MCF 10A (cell line): ENCODE data around the gene MOGAT3. TPM values are rescaled to one million over a fixed set of nuclear protein-coding genes. Genes with fewer than 3 reads are reported as not detected.
A peak's percentile ranks its signal among the peaks of the same experiment; 100 is the strongest.

Experiments used
- BruUV-seq: library from RNA; stranded (reverse); fragments of 400-500 nt; replicated peaks from 2 replicates; lab custom pipeline; 2021; lab: Mats Ljungman, UMichigan
- CTCF ChIA-PET: fragments of 300-600 bp; sonication (Branson Sonifier 250); formaldehyde crosslinking; extraction: SDS; loops from one replicate; lab custom pipeline; 2021; ENCODE audit warnings: antibody characterized with exemption, inconsistent platforms; lab: Yijun Ruan, JAX
- POLR2A ChIA-PET: fragments of 300-600, 350-650 bp; sonication (Branson Sonifier 250); formaldehyde crosslinking; extraction: SDS; loops from one replicate; lab custom pipeline; 2020; ENCODE audit warnings: antibody characterized with exemption, inconsistent platforms; lab: Yijun Ruan, JAX
- DNase-seq: peaks from one replicate; pipeline ENCODE4 v3.0.0-alpha.2; 2018; ENCODE audit not compliant: unreplicated experiment
- H3K27ac Mint-ChIP-seq: one replicate; pipeline ENCODE4 v1.8.0; 2022; ENCODE audit warnings: mild to moderate bottlenecking, low read depth, mixed read lengths; ENCODE audit not compliant: unreplicated experiment
- H3K27me3 Mint-ChIP-seq: one replicate; pipeline ENCODE4 v1.8.0; 2022; ENCODE audit warnings: mixed read lengths; ENCODE audit not compliant: insufficient read depth, unreplicated experiment
- H3K36me3 Mint-ChIP-seq: one replicate; pipeline ENCODE4 v1.8.0; 2022; ENCODE audit warnings: mild to moderate bottlenecking, moderate library complexity, mixed read lengths; ENCODE audit not compliant: insufficient read depth, unreplicated experiment
- H3K4me1 Mint-ChIP-seq: one replicate; pipeline ENCODE4 v1.8.0; 2022; ENCODE audit warnings: mixed read lengths; ENCODE audit not compliant: insufficient read depth, unreplicated experiment
- H3K4me3 Mint-ChIP-seq: one replicate; pipeline ENCODE4 v1.8.0; 2022; ENCODE audit warnings: mild to moderate bottlenecking, moderate library complexity, mixed read lengths; ENCODE audit not compliant: unreplicated experiment
- H3K9me3 Mint-ChIP-seq: one replicate; pipeline ENCODE4 v1.8.0; 2022; ENCODE audit warnings: mixed read lengths; ENCODE audit not compliant: unreplicated experiment
- intact Hi-C: fragments of 100-400 bp; cut with micrococcal nuclease; formaldehyde crosslinking; loops from 2 replicates; pipeline ENCODE4 v1.14.1; 2022
- total RNA-seq: library from RNA; stranded (reverse); gene quantifications from 2 replicates; pipeline ENCODE4 v1.2.3, GENCODE V29; 2022
- TF ChIP-seq, protein P1 (sequence below): fragments of 200-600 bp; IDR thresholded peaks from one replicate; pipeline ENCODE4 v1.8.0; 2022; ENCODE audit warnings: antibody characterized with exemption, mild to moderate bottlenecking; ENCODE audit not compliant: unreplicated experiment

The MOGAT3 gene
- total RNA-seq, 1 experiment from 2014 or later, result not detected

GRCh38 chr7:101241015-101241363 lies 40.2 kb upstream of the MOGAT3 start:
- no peak overlapping the region for H3K4me3 Mint-ChIP-seq
- BruUV-seq, result no TSS peak
- CTCF ChIA-PET, result interaction anchor here (0.9 to 1.1 kb wide), 2 partner anchors 23 to 42 kb away, joined by 3 to 4 read pairs; partner anchors contain the start of genes PLOD3 and ZNHIT1
- TF ChIP-seq, protein P1, sequence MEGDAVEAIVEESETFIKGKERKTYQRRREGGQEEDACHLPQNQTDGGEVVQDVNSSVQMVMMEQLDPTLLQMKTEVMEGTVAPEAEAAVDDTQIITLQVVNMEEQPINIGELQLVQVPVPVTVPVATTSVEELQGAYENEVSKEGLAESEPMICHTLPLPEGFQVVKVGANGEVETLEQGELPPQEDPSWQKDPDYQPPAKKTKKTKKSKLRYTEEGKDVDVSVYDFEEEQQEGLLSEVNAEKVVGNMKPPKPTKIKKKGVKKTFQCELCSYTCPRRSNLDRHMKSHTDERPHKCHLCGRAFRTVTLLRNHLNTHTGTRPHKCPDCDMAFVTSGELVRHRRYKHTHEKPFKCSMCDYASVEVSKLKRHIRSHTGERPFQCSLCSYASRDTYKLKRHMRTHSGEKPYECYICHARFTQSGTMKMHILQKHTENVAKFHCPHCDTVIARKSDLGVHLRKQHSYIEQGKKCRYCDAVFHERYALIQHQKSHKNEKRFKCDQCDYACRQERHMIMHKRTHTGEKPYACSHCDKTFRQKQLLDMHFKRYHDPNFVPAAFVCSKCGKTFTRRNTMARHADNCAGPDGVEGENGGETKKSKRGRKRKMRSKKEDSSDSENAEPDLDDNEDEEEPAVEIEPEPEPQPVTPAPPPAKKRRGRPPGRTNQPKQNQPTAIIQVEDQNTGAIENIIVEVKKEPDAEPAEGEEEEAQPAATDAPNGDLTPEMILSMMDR, result no peak
- peaks cover 31% of the 10 kb centered on the region for H3K36me3 Mint-ChIP-seq
- no peak for DNase-seq
- no peaks in the 10 kb centered on the region for H3K27me3 Mint-ChIP-seq
- intact Hi-C loops, result loop anchor here (5.0 kb wide), 1 partner anchor 41 kb away; no protein-coding TSS in a partner anchor
- POLR2A ChIA-PET, result interaction anchor here (0.6 to 1.5 kb wide), 5 partner anchors 11 to 115 kb away, joined by 3 to 5 read pairs (median 4); partner anchors contain the start of genes PLOD3 and ZNHIT1
- peak overlapping the region; percentile 54 for H3K27ac Mint-ChIP-seq
- no peaks in the 10 kb centered on the region for H3K4me1 Mint-ChIP-seq
- no peaks in the 10 kb centered on the region for H3K9me3 Mint-ChIP-seq

GRCh38 chr7:101240226-101241014 lies 39.6 kb upstream of the MOGAT3 start:
- Mint-ChIP-seq H3K27ac (peak overlapping the region; percentile 54), H3K9me3 (no peaks in the 10 kb centered on the region), H3K36me3 (peaks cover 30% of the 10 kb centered on the region), H3K4me3 (no peak overlapping the region), H3K27me3 (no peaks in the 10 kb centered on the region), H3K4me1 (no peaks in the 10 kb centered on the region)
- BruUV-seq, result no TSS peak
- DNase-seq, result no peak
- CTCF ChIA-PET, result interaction anchor here (0.9 to 1.1 kb wide), 2 partner anchors 23 to 42 kb away, joined by 3 to 4 read pairs; partner anchors contain the start of genes PLOD3 and ZNHIT1
- intact Hi-C loops, result loop anchor here (5.0 kb wide), 1 partner anchor 42 kb away; no protein-coding TSS in a partner anchor
- TF ChIP-seq, protein P1, result no peak
- POLR2A ChIA-PET, result interaction anchor here (1.1 kb wide), 1 partner anchor 23 kb away, joined by 5 read pairs; the partner anchor contains the start of genes PLOD3 and ZNHIT1

GRCh38 chr7:101239951-101240220 lies 39.0 kb upstream of the MOGAT3 start:
- POLR2A ChIA-PET, result no interaction called here
- H3K27ac Mint-ChIP-seq, result no peak overlapping the region
- CTCF ChIA-PET, result no interaction called here

More at GRCh38 chr7:101239951-101240220, 39.0 kb upstream of the MOGAT3 start:
- no peak overlapping the region for H3K4me3 Mint-ChIP-seq
- H3K36me3 Mint-ChIP-seq, result peaks cover 24% of the 10 kb centered on the region
- intact Hi-C loops, result loop anchor here (5.0 kb wide), 1 partner anchor 42 kb away; no protein-coding TSS in a partner anchor
- no peaks in the 10 kb centered on the region for H3K9me3 Mint-ChIP-seq
- TF ChIP-seq, protein P1, result no peak
- H3K4me1 Mint-ChIP-seq, result no peaks in the 10 kb centered on the region
- no TSS peak for BruUV-seq
- DNase-seq, result no peak
- H3K27me3 Mint-ChIP-seq, result no peaks in the 10 kb centered on the region
